RWPE2 (cell line): ENCODE measurements around the gene MRPS18C.
"Not testable (repeated sequence)": the region's sequence is repeated elsewhere in the genome, so short reads cannot be mapped to it uniquely, and the experiment has no call there.

Source experiments
- ATAC-seq: fragments of 200-7000 bp; cut with Tn5 transposase; 3 replicates; pipeline ENCODE4 v1.9.1; 2021; ENCODE audit warnings: low read depth
- DNase-seq: peaks from one replicate; pipeline ENCODE4 v3.0.0-alpha.2; 2020; ENCODE audit warnings: low spot score
- H3K27ac ChIP-seq: fragments of 450-650 bp; 2 replicates; pipeline ENCODE4 v1.5.1; 2017; ENCODE audit warnings: mild to moderate bottlenecking; ENCODE audit not compliant: poor library complexity, severe bottlenecking
- H3K27me3 ChIP-seq: fragments of 250-450 bp; sonication (Bioruptor Pico); 2 replicates; pipeline ENCODE4 v1.5.1; 2021; ENCODE audit warnings: mild to moderate bottlenecking, moderate library complexity; ENCODE audit not compliant: insufficient read depth, poor library complexity, severe bottlenecking
- H3K36me3 ChIP-seq: fragments of 250-450 bp; sonication (Bioruptor Pico); 2 replicates; pipeline ENCODE4 v1.5.1; 2020; ENCODE audit warnings: low read depth, mild to moderate bottlenecking, moderate library complexity
- H3K4me1 ChIP-seq: fragments of 250-450 bp; sonication (Bioruptor Pico); 2 replicates; pipeline ENCODE4 v1.5.1; 2021; ENCODE audit warnings: mild to moderate bottlenecking, moderate library complexity; ENCODE audit not compliant: insufficient read depth, poor library complexity, severe bottlenecking
- H3K4me3 ChIP-seq: fragments of 250-450 bp; sonication (Bioruptor Pico); 2 replicates; pipeline ENCODE4 v1.5.1; 2021; ENCODE audit warnings: mild to moderate bottlenecking, moderate library complexity; ENCODE audit not compliant: severe bottlenecking
- H3K9me3 ChIP-seq: fragments of 250-450 bp; sonication (Bioruptor Pico); 2 replicates; pipeline ENCODE4 v1.5.1; 2021; ENCODE audit warnings: mild to moderate bottlenecking, moderate library complexity; ENCODE audit not compliant: severe bottlenecking
- CTCF ChIP-seq: fragments of 450-650 bp; IDR thresholded peaks from one replicate; pipeline ENCODE4 v1.5.1; 2017; ENCODE audit warnings: mild to moderate bottlenecking, moderate library complexity; ENCODE audit not compliant: poor library complexity, severe bottlenecking

Gene MRPS18C

GRCh38 chr4:83484500-83485461 lies 28.9 kb downstream of the MRPS18C start, which contains the start of gene ABRAXAS1:
Gene ABRAXAS1 (minus strand): TSS chr4:83485100. CDS start chr4:83485072, 28 bp downstream.
- H3K9me3 ChIP-seq: no peaks in the 10 kb centered on the region
- H3K27me3 ChIP-seq: no peaks in the 10 kb centered on the region

GRCh38 chr4:83486457-83487129 lies 30.7 kb downstream of the MRPS18C start:
- Histone ChIP-seq H3K9me3 (no peaks in the 10 kb centered on the region), H3K36me3 (no peaks in the 10 kb centered on the region; the same call in 1 of the 2 replicates), H3K4me3 (no peak overlapping the region), H3K4me1 (peaks cover 15% of the 10 kb centered on the region), H3K27me3 (no peaks in the 10 kb centered on the region), H3K27ac (no peak overlapping the region)
- ATAC-seq (no peak), DNase-seq (no peak)
- TF ChIP-seq CTCF: no peak

More at GRCh38 chr4:83484500-83485461, 28.9 kb downstream of the MRPS18C start, which contains the start of gene ABRAXAS1:
- Histone ChIP-seq H3K36me3 (no peaks in the 10 kb centered on the region; the same call in 1 of the 2 replicates), H3K4me1 (peaks cover 15% of the 10 kb centered on the region), H3K4me3 (peak within 1 kb of the TSS; percentile 57), H3K27ac (peak within 1 kb of the TSS; percentile 34)
- no peak for TF ChIP-seq CTCF
- DNase-seq (peak; percentile 90), ATAC-seq (peak; percentile 91)

- no peak for TF ChIP-seq CTCF
- no peaks in the 10 kb centered on the region for H3K27me3 ChIP-seq
- no peaks in the 10 kb centered on the region for H3K36me3 ChIP-seq
- ATAC-seq: no peak
- H3K4me1 ChIP-seq: peaks cover 15% of the 10 kb centered on the region
- DNase-seq: no peak
- H3K9me3 ChIP-seq: no peaks in the 10 kb centered on the region
- no peak overlapping the region for H3K27ac ChIP-seq
- H3K4me3 ChIP-seq: no peak overlapping the region
Observed at GRCh38 chr4:83489711-83490326, 34.0 kb downstream of the MRPS18C start.

DNA sequence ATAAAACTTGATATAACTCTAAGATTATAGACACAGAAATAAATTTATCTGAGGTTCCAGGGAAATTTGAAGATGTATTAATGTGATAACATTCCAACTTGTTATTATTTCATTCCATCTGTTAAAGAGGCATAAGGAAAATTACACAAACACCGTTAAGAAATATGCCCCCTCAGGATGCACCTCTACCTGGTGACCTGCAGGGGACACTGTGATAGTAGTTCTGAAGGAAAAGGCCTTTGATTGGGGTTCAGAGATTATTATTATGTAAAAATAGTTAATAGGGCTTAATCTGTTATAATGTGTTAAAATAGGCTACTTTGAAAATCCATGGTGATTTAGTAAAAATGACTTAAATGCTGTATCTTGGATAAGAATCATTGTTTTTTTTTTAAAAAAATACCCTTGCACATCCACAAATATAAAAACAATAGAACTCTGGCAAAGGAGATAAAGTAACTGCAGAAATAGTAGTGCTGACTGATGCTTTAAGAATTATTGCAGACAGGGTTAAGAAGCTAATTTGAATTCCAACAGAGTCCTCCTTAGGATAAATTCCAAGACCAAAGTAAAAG lies 35.1 kb downstream of the MRPS18C start:
- H3K36me3 ChIP-seq: no peaks in the 10 kb centered on the region
- peak; percentile 93 for TF ChIP-seq CTCF
- peaks cover 7% of the 10 kb centered on the region for H3K4me1 ChIP-seq
- ATAC-seq (no peak), DNase-seq (no peak)
- H3K4me3 ChIP-seq: no peak overlapping the region
- no peaks in the 10 kb centered on the region for H3K9me3 ChIP-seq
- H3K27me3 ChIP-seq: no peaks in the 10 kb centered on the region
- H3K27ac ChIP-seq: no peak overlapping the region

GRCh38 chr4:83496085-83496917 lies 40.4 kb downstream of the MRPS18C start:
- H3K27ac ChIP-seq, H3K4me3 ChIP-seq, H3K27me3 ChIP-seq, H3K36me3 ChIP-seq, ATAC-seq, H3K4me1 ChIP-seq, DNase-seq, H3K9me3 ChIP-seq: not testable (repeated sequence)
